Gastrocnemius medialis (tissue), 4 donors: Measurements from ENCODE around the gene PKNOX2. TPM values are rescaled to one million over a fixed set of nuclear protein-coding genes. Genes with fewer than 3 reads are reported as not detected.

Experiments
- ATAC-seq, 2 donors: fragments of 150-250 bp; one replicate each; pipeline ENCODE4 v1.9.1; 2016
- DNase-seq, 2 donors: peaks; one replicate each; pipeline ENCODE4 v3.0.0-alpha.2; 2019
- H3K27ac ChIP-seq, 4 donors: fragments of 200-600 bp; sonication (generic); 1 replicate in 1 of 4; 2 replicates in 3 of 4; pipeline ENCODE4 v1.5.1; 2016 to 2018; ENCODE audit warnings: mild to moderate bottlenecking in 2 of 4, moderate library complexity in 1 of 4
- H3K27me3 ChIP-seq, 3 donors: fragments of 200-600 bp; sonication (generic) in 2 of 3; 1 replicate in 1 of 3; 2 replicates in 2 of 3; pipeline versions ENCODE4 v1.5.1 to v1.6.0; 2016 to 2019; ENCODE audit warnings: mild to moderate bottlenecking in 1 of 3, moderate library complexity in 1 of 3
- H3K36me3 ChIP-seq, 2 donors: fragments of 200-600 bp; sonication (generic) in 1 of 2; one replicate each; pipeline ENCODE4 v1.5.1; 2017 to 2018
- H3K4me1 ChIP-seq, 2 donors: fragments of 200-600 bp; sonication (generic) in 1 of 2; one replicate each; pipeline ENCODE4 v1.5.1; 2016 to 2017; ENCODE audit warnings: mild to moderate bottlenecking in 2 of 2
- H3K4me3 ChIP-seq, 4 donors: fragments of 200-600 bp; sonication (generic) in 3 of 4; 1 replicate in 1 of 4; 2 replicates in 3 of 4; pipeline ENCODE4 v1.5.1; 2016 to 2019; ENCODE audit warnings: mild to moderate bottlenecking in 2 of 4
- H3K9me3 ChIP-seq, 3 donors: fragments of 200-600 bp; sonication (generic) in 2 of 3; 1 replicate in 1 of 3; 2 replicates in 2 of 3; pipeline ENCODE4 v1.5.1; 2016 to 2019
- POLR2A ChIP-seq, 2 donors: fragments of 450-650 bp; IDR thresholded peaks; one replicate each; pipeline ENCODE4 v1.6.1; 2017; ENCODE audit warnings: antibody characterized with exemption in 2 of 2, mild to moderate bottlenecking in 2 of 2, moderate library complexity in 2 of 2
- in situ Hi-C, 4 donors: fragments of 200-750 bp; cut with MboI; loops; one replicate each; pipeline versions ENCODE4 v1.15.0 to v1.8.0; 2017; ENCODE audit warnings: low sequenced_read_pairs in 4 of 4
- intact Hi-C: fragments of 100-400 bp; cut with DNase I; formaldehyde crosslinking; loops from one replicate; pipeline ENCODE4 v1.15.1; 2023; ENCODE audit warnings: low total_unique reads
- total RNA-seq, 4 donors: library from RNA; depleted of rRNA; stranded (reverse); fragments of >200 nt; gene quantifications; one replicate each; pipeline versions ENCODE4 v1.1.0 to v1.2.3, GENCODE V29; 2016
- TF ChIP-seq, protein P1 (sequence below), 5 experiments: fragments of 450-650 bp in 3 of 5; fragments of 200-600 bp in 2 of 5; sonication (generic) in 2 of 5; IDR thresholded peaks in 4 of 5; conservative IDR thresholded peaks in 1 of 5; 1 replicate in 4 of 5; 2 replicates in 1 of 5; pipeline ENCODE4 v1.5.1; 2016 to 2019; ENCODE audit warnings: antibody characterized with exemption in 5 of 5, mild to moderate bottlenecking in 3 of 5, moderate library complexity in 3 of 5

Gene PKNOX2
- total RNA-seq, 4 donors from 2014 or later, result 3.7 to 11.7 (median 6.0) TPM

DNA sequence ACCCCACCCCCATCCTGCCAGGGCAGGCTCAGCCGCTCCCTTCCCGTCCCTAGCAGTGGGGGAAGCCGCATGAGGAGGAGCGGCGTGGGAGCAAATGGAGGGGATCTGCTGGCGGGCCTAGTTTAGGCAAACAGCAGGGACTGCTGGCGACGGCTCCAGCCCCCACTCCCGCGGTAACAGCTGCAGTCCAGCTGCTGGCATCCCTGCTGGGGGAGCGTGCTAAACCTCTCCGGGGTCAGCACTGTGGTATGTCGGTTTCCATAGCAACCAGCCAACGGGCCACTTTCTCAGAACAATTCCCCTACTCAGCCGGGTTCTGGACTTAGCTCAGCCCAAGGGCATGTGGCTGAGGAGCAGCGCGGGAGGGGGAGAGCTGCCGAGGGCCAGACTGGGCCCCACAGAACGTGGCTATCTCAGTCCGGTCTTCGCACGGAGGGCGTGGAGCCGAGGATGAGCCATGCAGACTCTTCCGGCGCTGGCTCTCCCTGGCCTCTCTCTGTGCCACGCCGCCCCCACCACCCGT lies 98.8 kb downstream of the PKNOX2 start:
- intact Hi-C loops, result no loop called here
- no peaks in the 10 kb centered on the region for H3K36me3 ChIP-seq

DNA sequence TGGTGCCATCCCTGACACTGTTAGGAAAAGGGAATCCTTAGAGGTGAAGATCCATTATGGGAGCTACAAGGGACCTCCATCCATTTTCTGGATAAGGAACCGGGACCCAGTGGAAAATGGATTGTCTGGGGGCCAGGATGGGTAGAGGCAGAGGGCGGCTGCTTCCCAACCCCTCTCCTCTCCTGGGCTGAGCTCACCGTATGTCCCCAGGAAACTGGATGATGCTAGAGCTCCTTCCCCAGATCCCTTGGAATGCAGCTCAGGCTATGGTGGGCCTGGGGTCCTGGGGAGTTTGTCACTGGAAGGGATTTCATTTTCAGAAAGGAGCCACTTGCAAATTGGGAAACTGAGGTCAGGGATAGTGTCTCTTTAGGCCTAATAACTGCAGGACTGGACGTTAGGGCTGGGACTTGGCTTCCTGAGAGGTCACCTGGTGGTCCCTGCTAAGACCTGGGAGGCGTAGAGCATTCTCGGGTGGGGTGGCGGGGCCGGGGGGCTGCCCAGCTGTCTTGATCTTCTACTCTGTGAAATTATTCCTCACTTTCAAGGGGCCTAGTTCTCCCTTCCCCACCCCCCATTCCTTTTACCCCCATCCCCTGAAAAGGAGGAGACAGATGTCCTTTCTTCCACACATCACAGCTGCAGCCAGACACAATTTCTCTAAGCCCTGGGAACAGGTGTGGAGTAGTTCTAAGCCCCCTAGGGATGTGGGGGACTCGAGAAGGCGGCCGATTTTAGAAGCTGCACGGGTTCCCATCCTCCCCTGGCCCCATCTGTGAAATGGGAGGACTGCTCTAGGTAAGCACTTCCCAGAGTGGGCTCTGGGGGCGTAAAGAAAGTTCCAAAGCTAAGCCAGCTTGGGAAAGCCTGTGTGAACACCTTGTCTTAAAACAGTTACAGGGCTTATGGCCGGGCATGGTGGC lies 99.8 kb downstream of the PKNOX2 start:
- Histone ChIP-seq H3K36me3 (no peaks in the 10 kb centered on the region), H3K27ac (no peak overlapping the region), H3K27me3 (no peaks in the 10 kb centered on the region), H3K4me1 (peaks cover 30 to 33% of the 10 kb centered on the region in 2 donors), H3K4me3 (no peak overlapping the region), H3K9me3 (no peaks in the 10 kb centered on the region)
- ATAC-seq (no peak), DNase-seq (no peak)
- in situ Hi-C loops, result no loop called here
- TF ChIP-seq, protein P1, sequence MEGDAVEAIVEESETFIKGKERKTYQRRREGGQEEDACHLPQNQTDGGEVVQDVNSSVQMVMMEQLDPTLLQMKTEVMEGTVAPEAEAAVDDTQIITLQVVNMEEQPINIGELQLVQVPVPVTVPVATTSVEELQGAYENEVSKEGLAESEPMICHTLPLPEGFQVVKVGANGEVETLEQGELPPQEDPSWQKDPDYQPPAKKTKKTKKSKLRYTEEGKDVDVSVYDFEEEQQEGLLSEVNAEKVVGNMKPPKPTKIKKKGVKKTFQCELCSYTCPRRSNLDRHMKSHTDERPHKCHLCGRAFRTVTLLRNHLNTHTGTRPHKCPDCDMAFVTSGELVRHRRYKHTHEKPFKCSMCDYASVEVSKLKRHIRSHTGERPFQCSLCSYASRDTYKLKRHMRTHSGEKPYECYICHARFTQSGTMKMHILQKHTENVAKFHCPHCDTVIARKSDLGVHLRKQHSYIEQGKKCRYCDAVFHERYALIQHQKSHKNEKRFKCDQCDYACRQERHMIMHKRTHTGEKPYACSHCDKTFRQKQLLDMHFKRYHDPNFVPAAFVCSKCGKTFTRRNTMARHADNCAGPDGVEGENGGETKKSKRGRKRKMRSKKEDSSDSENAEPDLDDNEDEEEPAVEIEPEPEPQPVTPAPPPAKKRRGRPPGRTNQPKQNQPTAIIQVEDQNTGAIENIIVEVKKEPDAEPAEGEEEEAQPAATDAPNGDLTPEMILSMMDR (IDR thresholded peaks at IDR 0.05 in 4 of 5, conservative IDR thresholded peaks at IDR 0.05 in 1 of 5), result no peak
- no peak for TF ChIP-seq POLR2A (IDR thresholded peaks at IDR 0.05)
- intact Hi-C loops, result no loop called here

More for the DNA sequence above, 98.8 kb downstream of the PKNOX2 start:
- H3K9me3 ChIP-seq, result no peaks in the 10 kb centered on the region
- no peak for TF ChIP-seq POLR2A (IDR thresholded peaks at IDR 0.05)
- TF ChIP-seq, protein P1 (IDR thresholded peaks at IDR 0.05 in 4 of 5, conservative IDR thresholded peaks at IDR 0.05 in 1 of 5), result no peak
- H3K27me3 ChIP-seq, result no peaks in the 10 kb centered on the region
- DNase-seq (peak; percentile 7 to 41), ATAC-seq (peak; percentile 31 to 48)
- in situ Hi-C loops, result no loop called here
- peaks cover 30 to 33% of the 10 kb centered on the region in 2 donors for H3K4me1 ChIP-seq
- no peak overlapping the region for H3K27ac ChIP-seq
- H3K4me3 ChIP-seq, result peak overlapping the region in 3 of 4 donors; percentile 2 to 21 (median 17)

DNA sequence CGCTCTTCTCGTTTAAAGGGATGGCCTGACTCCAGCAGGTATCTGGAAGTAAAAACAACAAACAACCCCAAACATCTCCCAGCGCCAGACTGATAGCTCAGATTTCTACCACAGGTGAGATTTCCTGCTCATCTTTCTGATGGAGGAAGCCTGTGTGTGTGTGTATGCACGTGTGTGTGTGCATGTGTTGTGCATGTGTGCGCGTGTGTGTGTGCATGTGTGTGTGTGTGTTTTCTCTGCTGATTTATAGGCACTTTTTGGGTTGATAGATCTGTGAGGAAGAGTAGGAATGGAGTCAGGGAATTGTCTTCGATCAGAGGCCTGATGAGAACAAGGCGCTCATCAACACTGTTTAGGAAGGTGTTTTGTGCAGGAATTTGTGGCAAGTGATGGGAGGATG lies 103.0 kb downstream of the PKNOX2 start:
- DNase-seq (no peak), ATAC-seq (no peak)
- intact Hi-C loops, result no loop called here
- no peak for TF ChIP-seq POLR2A (IDR thresholded peaks at IDR 0.05)
- TF ChIP-seq, protein P1 (IDR thresholded peaks at IDR 0.05 in 4 of 5, conservative IDR thresholded peaks at IDR 0.05 in 1 of 5), result no peak
- Histone ChIP-seq H3K9me3 (no peaks in the 10 kb centered on the region), H3K4me1 (peaks cover 13 to 16% of the 10 kb centered on the region in 2 donors), H3K27ac (no peak overlapping the region), H3K4me3 (no peak overlapping the region), H3K27me3 (no peaks in the 10 kb centered on the region), H3K36me3 (no peaks in the 10 kb centered on the region)
- in situ Hi-C loops, result no loop called here

DNA sequence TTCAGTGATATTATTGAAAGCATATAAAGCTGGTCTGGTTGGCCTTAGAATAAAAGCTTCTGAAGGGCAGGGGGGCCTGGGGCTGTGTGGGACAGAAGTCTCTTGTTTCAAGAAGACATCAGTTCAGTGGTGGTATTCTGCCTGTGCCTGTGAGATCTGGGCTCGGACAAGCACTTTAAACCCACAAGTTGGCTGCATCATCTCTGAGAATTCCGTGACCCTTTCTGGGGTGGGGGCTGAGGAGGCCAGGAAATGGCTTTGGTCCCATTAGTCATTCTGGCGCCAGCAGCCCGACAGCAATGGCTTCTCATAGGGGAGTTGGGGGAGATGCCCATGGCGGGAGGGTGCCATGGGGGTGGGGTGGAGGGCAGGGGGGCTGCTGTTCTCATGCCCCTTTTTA lies 104.1 kb downstream of the PKNOX2 start:
- in situ Hi-C loops, result no loop called here
- intact Hi-C loops, result no loop called here
- DNase-seq, result no peak

More for the DNA sequence above, 104.1 kb downstream of the PKNOX2 start:
- Histone ChIP-seq H3K36me3 (no peaks in the 10 kb centered on the region), H3K27ac (no peak overlapping the region), H3K4me3 (no peak overlapping the region), H3K27me3 (no peaks in the 10 kb centered on the region), H3K4me1 (peaks cover 2 to 5% of the 10 kb centered on the region in 2 donors), H3K9me3 (no peaks in the 10 kb centered on the region)
- TF ChIP-seq, protein P1 (IDR thresholded peaks at IDR 0.05 in 4 of 5, conservative IDR thresholded peaks at IDR 0.05 in 1 of 5), result no peak
- TF ChIP-seq POLR2A (IDR thresholded peaks at IDR 0.05), result no peak
- no peak for ATAC-seq
